Measurements from ENCODE around the gene FREY1.

FREY1 gene

DNA sequence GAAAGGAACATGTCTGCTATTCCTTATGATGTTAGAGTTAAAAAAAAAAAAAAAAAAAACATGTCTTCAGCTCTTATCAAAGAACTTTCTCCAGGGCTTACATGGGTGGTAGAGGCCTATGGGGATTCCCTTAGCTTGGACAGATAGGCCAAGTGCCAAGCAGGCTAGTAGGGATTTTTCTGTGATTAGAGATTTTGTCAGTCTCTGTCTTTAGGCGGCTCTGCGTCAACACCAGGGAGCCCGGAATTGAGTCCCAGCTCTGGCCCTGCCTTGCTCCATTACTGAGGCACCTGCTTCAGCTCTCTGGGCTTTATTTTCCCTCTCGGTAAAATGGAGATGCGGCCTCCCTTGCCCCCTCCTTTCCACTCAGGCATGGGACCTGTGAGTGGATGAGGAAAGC is 46.7 kb downstream of the FREY1 start:
- TF ChIP-seq CTCF (IDR thresholded peaks at IDR 0.05; ENCODE audit: borderline replicate concordance, control extremely low read depth, extremely low read depth, insufficient read depth, missing control alignments): no peak
- in situ Hi-C loops (cut with MboI; ENCODE audit: low sequenced_read_pairs, unreplicated experiment): no loop called here
- no peak for DNase-seq (ENCODE audit: low spot score)

DNA sequence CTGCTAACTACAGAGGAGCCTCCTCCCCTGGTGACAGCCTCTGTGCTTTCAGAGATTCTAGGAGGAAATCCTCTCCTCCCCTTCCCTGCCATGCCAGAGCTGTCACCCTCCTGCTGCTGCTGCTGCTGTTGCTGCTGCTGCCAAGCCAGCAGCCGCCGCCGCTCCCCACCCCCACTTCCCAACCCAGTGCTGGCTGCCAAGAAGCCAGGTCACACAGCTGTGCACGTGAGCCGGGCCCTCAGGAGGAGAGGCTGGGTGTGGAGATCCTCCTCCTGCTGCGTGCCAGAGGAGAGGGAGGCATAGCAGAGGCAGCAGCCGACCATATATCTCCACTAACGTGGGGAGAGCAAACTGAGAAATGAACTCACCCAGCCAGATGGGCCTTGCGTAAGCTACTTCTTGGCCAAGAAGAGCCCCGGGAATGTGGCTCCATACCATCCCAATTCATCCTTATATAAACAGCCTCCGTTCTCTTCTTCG is 47.4 kb downstream of the FREY1 start:
- DNase-seq (ENCODE audit: low spot score): no peak
- TF ChIP-seq CTCF (IDR thresholded peaks at IDR 0.05; ENCODE audit: borderline replicate concordance, control extremely low read depth, extremely low read depth, insufficient read depth, missing control alignments): no peak
- in situ Hi-C loops (cut with MboI; ENCODE audit: low sequenced_read_pairs, unreplicated experiment): no loop called here

- in situ Hi-C loops (cut with MboI; ENCODE audit: low sequenced_read_pairs, unreplicated experiment): no loop called here
- no peak for TF ChIP-seq CTCF (IDR thresholded peaks at IDR 0.05; ENCODE audit: borderline replicate concordance, control extremely low read depth, extremely low read depth, insufficient read depth, missing control alignments)
- no peak for DNase-seq (ENCODE audit: low spot score)
These were observed 48.2 kb downstream of the FREY1 start for GRCh38 chr11:45858751-45859398.

DNA sequence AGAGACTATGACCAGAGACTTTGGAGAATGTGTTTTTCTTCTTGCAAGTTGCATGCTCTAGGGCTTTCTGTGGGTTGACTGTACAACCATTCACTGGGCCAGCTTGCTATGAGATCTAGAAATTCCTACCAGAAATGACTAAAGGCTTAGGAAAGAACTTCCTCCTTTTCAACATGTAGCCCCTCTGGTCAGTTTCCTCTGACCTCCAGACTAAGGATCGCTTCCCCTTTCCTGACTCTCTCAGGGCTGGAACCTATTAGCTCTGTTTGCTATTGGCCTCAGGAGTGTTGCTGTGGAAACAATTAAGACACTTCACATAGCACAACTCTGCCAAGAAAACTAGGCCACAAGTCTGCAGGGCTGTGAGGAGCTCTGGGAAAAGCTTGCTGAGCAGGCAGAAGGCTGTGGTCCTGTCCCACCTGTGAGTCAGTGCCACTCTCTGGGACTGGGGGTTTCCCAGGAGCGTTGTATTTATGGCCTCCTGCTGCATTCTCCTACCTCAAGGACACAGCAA is 49.1 kb downstream of the FREY1 start:
- DNase-seq (ENCODE audit: low spot score): no peak
- in situ Hi-C loops (cut with MboI; ENCODE audit: low sequenced_read_pairs, unreplicated experiment): no loop called here
- TF ChIP-seq CTCF (IDR thresholded peaks at IDR 0.05; ENCODE audit: borderline replicate concordance, control extremely low read depth, extremely low read depth, insufficient read depth, missing control alignments): no peak

Data from GM13976 (cell line).